ENCODE data around the gene DAB2. TPM values are rescaled to one million over a fixed set of nuclear protein-coding genes. Genes with fewer than 3 reads are reported as not detected.
"Not testable (repeated sequence)": the region's sequence is repeated elsewhere in the genome, so short reads cannot be mapped to it uniquely, and the experiment has no call there.

Gene DAB2
- total RNA-seq, 2 donors from 2014 or later, result 4.0 to 8.5 TPM

- peaks cover 8 to 11% of the 10 kb centered on the region in 2 donors for H3K27me3 Mint-ChIP-seq
- no peak for ATAC-seq
- H3K27ac Mint-ChIP-seq, result no peak overlapping the region
Observed at GRCh38 chr5:39353717-39354399, 70.9 kb downstream of the DAB2 start.

GRCh38 chr5:39352951-39353350 lies 71.8 kb downstream of the DAB2 start:
- H3K4me1 Mint-ChIP-seq (ENCODE audit: low read depth in 2 of 2), result no peaks in the 10 kb centered on the region
- peaks cover 8 to 11% of the 10 kb centered on the region in 2 donors for H3K27me3 Mint-ChIP-seq
- ATAC-seq, result no peak
- no peak overlapping the region for H3K4me3 Mint-ChIP-seq
- peaks cover 16% of the 10 kb centered on the region for H3K36me3 Mint-ChIP-seq
- H3K27ac Mint-ChIP-seq, result no peak overlapping the region
- peaks cover 17% of the 10 kb centered on the region for H3K9me3 Mint-ChIP-seq
- no peak for DNase-seq (ENCODE audit: low spot score)

More at GRCh38 chr5:39353717-39354399, 70.9 kb downstream of the DAB2 start:
- Mint-ChIP-seq H3K9me3 (peaks cover 17% of the 10 kb centered on the region), H3K36me3 (peaks cover 16% of the 10 kb centered on the region), H3K4me1 (ENCODE audit: low read depth in 2 of 2) (no peaks in the 10 kb centered on the region), H3K4me3 (no peak overlapping the region)
- no peak for DNase-seq (ENCODE audit: low spot score)

GRCh38 chr5:39352170-39352569 lies 72.6 kb downstream of the DAB2 start:
- Mint-ChIP-seq H3K9me3 (peaks cover 17% of the 10 kb centered on the region), H3K4me1 (ENCODE audit: low read depth in 2 of 2) (no peaks in the 10 kb centered on the region), H3K4me3 (no peak overlapping the region), H3K27me3 (peaks cover 11 to 13% of the 10 kb centered on the region in 2 donors), H3K36me3 (peaks cover 16% of the 10 kb centered on the region), H3K27ac (no peak overlapping the region)
- DNase-seq (ENCODE audit: low spot score) (no peak), ATAC-seq (no peak)

GRCh38 chr5:39349484-39349883 lies 75.3 kb downstream of the DAB2 start:
- Mint-ChIP-seq H3K4me1 (ENCODE audit: low read depth in 2 of 2) (no peaks in the 10 kb centered on the region), H3K9me3 (peaks cover 17% of the 10 kb centered on the region), H3K36me3 (peaks cover 16% of the 10 kb centered on the region), H3K27me3 (peaks cover 18 to 27% of the 10 kb centered on the region in 2 donors), H3K27ac (no peak overlapping the region), H3K4me3 (no peak overlapping the region)
- ATAC-seq (no peak), DNase-seq (ENCODE audit: low spot score) (no peak)

GRCh38 chr5:39342460-39342859 lies 82.3 kb downstream of the DAB2 start:
- no peaks in the 10 kb centered on the region for H3K9me3 Mint-ChIP-seq
- ATAC-seq (no peak), DNase-seq (ENCODE audit: low spot score) (no peak)
- no peak overlapping the region for H3K4me3 Mint-ChIP-seq
- H3K4me1 Mint-ChIP-seq (ENCODE audit: low read depth in 2 of 2), result no peaks in the 10 kb centered on the region
- no peaks in the 10 kb centered on the region for H3K36me3 Mint-ChIP-seq
- peaks cover 17 to 29% of the 10 kb centered on the region in 2 donors for H3K27me3 Mint-ChIP-seq
- no peak overlapping the region for H3K27ac Mint-ChIP-seq

GRCh38 chr5:39341896-39342295 lies 82.9 kb downstream of the DAB2 start:
- Mint-ChIP-seq H3K4me3 (no peak overlapping the region), H3K27ac (no peak overlapping the region), H3K9me3 (no peaks in the 10 kb centered on the region), H3K4me1 (ENCODE audit: low read depth in 2 of 2) (no peaks in the 10 kb centered on the region), H3K27me3 (peaks cover 15 to 29% of the 10 kb centered on the region in 2 donors), H3K36me3 (no peaks in the 10 kb centered on the region)
- ATAC-seq (no peak), DNase-seq (ENCODE audit: low spot score) (no peak)

GRCh38 chr5:39340506-39340905 lies 84.3 kb downstream of the DAB2 start:
- no peak overlapping the region for H3K4me3 Mint-ChIP-seq
- ATAC-seq, result no peak
- DNase-seq (ENCODE audit: low spot score), result no peak

GRCh38 chr5:39337252-39337915 lies 87.4 kb downstream of the DAB2 start:
- no peak for ATAC-seq
- no peaks in the 10 kb centered on the region for H3K4me1 Mint-ChIP-seq (ENCODE audit: low read depth in 2 of 2)

More at GRCh38 chr5:39340506-39340905, 84.3 kb downstream of the DAB2 start:
- Mint-ChIP-seq H3K9me3 (no peaks in the 10 kb centered on the region), H3K27me3 (peaks cover 17 to 23% of the 10 kb centered on the region in 2 donors), H3K36me3 (no peaks in the 10 kb centered on the region), H3K4me1 (ENCODE audit: low read depth in 2 of 2) (no peaks in the 10 kb centered on the region), H3K27ac (no peak overlapping the region)

GRCh38 chr5:39334296-39334695 lies 90.5 kb downstream of the DAB2 start:
- H3K36me3 Mint-ChIP-seq; DNase-seq (ENCODE audit: low spot score); ATAC-seq; H3K4me1 Mint-ChIP-seq (ENCODE audit: low read depth in 2 of 2); H3K27me3 Mint-ChIP-seq; H3K9me3 Mint-ChIP-seq; H3K4me3 Mint-ChIP-seq; H3K27ac Mint-ChIP-seq: not testable (repeated sequence)

More at GRCh38 chr5:39337252-39337915, 87.4 kb downstream of the DAB2 start:
- H3K9me3 Mint-ChIP-seq, result no peaks in the 10 kb centered on the region
- DNase-seq (ENCODE audit: low spot score), result no peak
- H3K4me3 Mint-ChIP-seq, result no peak overlapping the region
- H3K36me3 Mint-ChIP-seq, result no peaks in the 10 kb centered on the region
- H3K27ac Mint-ChIP-seq, result no peak overlapping the region
- H3K27me3 Mint-ChIP-seq, result peaks cover under 1 to 7% of the 10 kb centered on the region in 2 donors

GRCh38 chr5:39333104-39333503 lies 91.7 kb downstream of the DAB2 start:
- Mint-ChIP-seq H3K4me3 (no peak overlapping the region), H3K36me3 (no peaks in the 10 kb centered on the region), H3K27ac (no peak overlapping the region), H3K27me3 (peaks cover 0 to 7% of the 10 kb centered on the region in 2 donors), H3K4me1 (ENCODE audit: low read depth in 2 of 2) (no peaks in the 10 kb centered on the region), H3K9me3 (no peaks in the 10 kb centered on the region)
- ATAC-seq (no peak), DNase-seq (ENCODE audit: low spot score) (no peak)

- DNase-seq (ENCODE audit: low spot score) (no peak), ATAC-seq (no peak)
- Mint-ChIP-seq H3K4me1 (ENCODE audit: low read depth in 2 of 2) (no peaks in the 10 kb centered on the region), H3K4me3 (no peak overlapping the region), H3K27ac (no peak overlapping the region), H3K9me3 (no peaks in the 10 kb centered on the region), H3K27me3 (peaks cover 0 to 7% of the 10 kb centered on the region in 2 donors), H3K36me3 (no peaks in the 10 kb centered on the region)
Observed at GRCh38 chr5:39331861-39332381, 92.9 kb downstream of the DAB2 start.

- Mint-ChIP-seq H3K4me3 (no peak overlapping the region), H3K27me3 (peaks cover 9% of the 10 kb centered on the region in 2 donors), H3K4me1 (ENCODE audit: low read depth in 2 of 2) (no peaks in the 10 kb centered on the region), H3K36me3 (no peaks in the 10 kb centered on the region), H3K9me3 (no peaks in the 10 kb centered on the region), H3K27ac (no peak overlapping the region)
- DNase-seq (ENCODE audit: low spot score) (no peak), ATAC-seq (no peak)
Observed at GRCh38 chr5:39328731-39329130, 96.0 kb downstream of the DAB2 start.

GRCh38 chr5:39323542-39323941 lies 101.2 kb downstream of the DAB2 start:
- Mint-ChIP-seq H3K36me3 (no peaks in the 10 kb centered on the region), H3K4me1 (ENCODE audit: low read depth in 2 of 2) (no peaks in the 10 kb centered on the region)
- no peak for ATAC-seq

More at GRCh38 chr5:39323542-39323941, 101.2 kb downstream of the DAB2 start:
- no peak overlapping the region for H3K27ac Mint-ChIP-seq
- H3K9me3 Mint-ChIP-seq, result no peaks in the 10 kb centered on the region
- DNase-seq (ENCODE audit: low spot score), result no peak
- H3K4me3 Mint-ChIP-seq, result no peak overlapping the region
- peaks cover 26 to 43% of the 10 kb centered on the region in 2 donors for H3K27me3 Mint-ChIP-seq
